ENCODE data around the gene DMRTA2. TPM values are rescaled to one million over a fixed set of nuclear protein-coding genes. Genes with fewer than 3 reads are reported as not detected.

The DMRTA2 gene
- polyA plus RNA-seq, 1 experiment = not detected

GRCh38 chr1:50373532-50373931, 49.7 kb downstream of the DMRTA2 start:
- CTCF ChIA-PET = interaction anchor here (0.7 to 1.8 kb wide), 4 partner anchors 200 to 362 kb away, joined by 3 to 6 read pairs (median 4); no protein-coding TSS in a partner anchor
- POLR2A ChIA-PET = interaction anchor here (0.7 kb wide), 1 partner anchor 232 kb away, joined by 3 read pairs; no protein-coding TSS in a partner anchor
- H3K27ac ChIP-seq (ENCODE audit: low read depth, low read length) = no peak overlapping the region
- DNase-seq (ENCODE audit: low read depth, low spot score) = no peak
- H3K4me3 ChIP-seq (ENCODE audit: low read depth, low read length) = no peak overlapping the region
- H3K27me3 ChIP-seq (ENCODE audit: control insufficient read depth, insufficient read depth, low read length) = peaks cover 6% of the 10 kb centered on the region
- no peak for TF ChIP-seq CTCF (IDR thresholded peaks at IDR 0.05; ENCODE audit: low read depth, low read length)
- H3K9me3 ChIP-seq (ENCODE audit: control insufficient read depth, insufficient read depth, low read length) = no peaks in the 10 kb centered on the region

GRCh38 chr1:50371749-50372148, 51.5 kb downstream of the DMRTA2 start:
- TF ChIP-seq CTCF (IDR thresholded peaks at IDR 0.05; ENCODE audit: low read depth, low read length) = no peak
- Histone ChIP-seq H3K27me3 (ENCODE audit: control insufficient read depth, insufficient read depth, low read length) (peaks cover 10% of the 10 kb centered on the region), H3K9me3 (ENCODE audit: control insufficient read depth, insufficient read depth, low read length) (no peaks in the 10 kb centered on the region), H3K27ac (ENCODE audit: low read depth, low read length) (no peak overlapping the region), H3K4me3 (ENCODE audit: low read depth, low read length) (no peak overlapping the region)
- DNase-seq (ENCODE audit: low read depth, low spot score) = no peak
- CTCF ChIA-PET = interaction anchor here (1.3 to 1.8 kb wide), 2 partner anchors 233 to 363 kb away, joined by 3 to 6 read pairs; no protein-coding TSS in a partner anchor
- POLR2A ChIA-PET = no interaction called here

GRCh38 chr1:50369830-50370229, 53.4 kb downstream of the DMRTA2 start:
- Histone ChIP-seq H3K9me3 (ENCODE audit: control insufficient read depth, insufficient read depth, low read length) (no peaks in the 10 kb centered on the region), H3K27me3 (ENCODE audit: control insufficient read depth, insufficient read depth, low read length) (peaks cover 10% of the 10 kb centered on the region), H3K27ac (ENCODE audit: low read depth, low read length) (no peak overlapping the region), H3K4me3 (ENCODE audit: low read depth, low read length) (no peak overlapping the region)
- ChIA-PET CTCF (interaction anchor here (0.5 to 3.6 kb wide), 5 partner anchors 14 to 334 kb away, joined by 3 to 34 read pairs (median 6); no protein-coding TSS in a partner anchor), POLR2A (no interaction called here)
- TF ChIP-seq CTCF (IDR thresholded peaks at IDR 0.05; ENCODE audit: low read depth, low read length) = 0 out of 2 replicates have a peak, but pooled peaks have one; percentile 10
- DNase-seq (ENCODE audit: low read depth, low spot score) = no peak

GRCh38 chr1:50369008-50369634, 54.1 kb downstream of the DMRTA2 start:
- Histone ChIP-seq H3K9me3 (ENCODE audit: control insufficient read depth, insufficient read depth, low read length) (no peaks in the 10 kb centered on the region), H3K27me3 (ENCODE audit: control insufficient read depth, insufficient read depth, low read length) (peaks cover 10% of the 10 kb centered on the region), H3K4me3 (ENCODE audit: low read depth, low read length) (no peak overlapping the region), H3K27ac (ENCODE audit: low read depth, low read length) (no peak overlapping the region)
- no peak for TF ChIP-seq CTCF (IDR thresholded peaks at IDR 0.05; ENCODE audit: low read depth, low read length)
- no peak for DNase-seq (ENCODE audit: low read depth, low spot score)
- ChIA-PET CTCF (interaction anchor here (0.6 to 3.6 kb wide), 11 partner anchors 10 to 400 kb away, joined by 3 to 34 read pairs (median 5); no protein-coding TSS in a partner anchor), POLR2A (no interaction called here)
